ENCODE results near the gene HSPB7.

The HSPB7 gene

DNA sequence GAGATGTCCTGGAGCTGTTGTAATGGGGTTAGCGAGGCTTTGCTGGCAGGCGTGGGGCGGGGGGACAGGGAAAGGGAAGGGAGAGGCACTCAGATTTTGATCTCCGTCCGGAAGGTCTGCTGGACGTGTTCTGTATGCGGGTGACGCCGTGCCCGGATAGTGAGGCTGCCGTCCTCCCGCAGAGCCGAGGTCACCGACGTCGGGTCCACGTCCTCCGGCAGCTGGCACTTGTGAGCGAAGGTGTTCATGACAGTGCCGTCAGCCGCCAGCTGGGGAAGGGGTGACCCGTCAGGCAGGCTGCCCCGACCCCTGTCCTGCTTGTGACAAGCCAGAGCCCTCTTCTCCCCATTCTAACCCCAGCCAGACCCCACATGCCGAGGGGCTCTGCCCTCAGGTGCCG lies 2.4 kb downstream of the HSPB7 start:
- H3K4me3 ChIP-seq (ENCODE audit: insufficient read length, low read depth) = no peak overlapping the region
- TF ChIP-seq YY1 (IDR thresholded peaks at IDR 0.05; ENCODE audit: insufficient read depth, insufficient read length) (no peak), ZNF274 (IDR thresholded peaks at IDR 0.05; ENCODE audit: low read depth, low read length) (no peak), SUZ12 (IDR thresholded peaks at IDR 0.05; ENCODE audit: extremely low read depth, insufficient read depth, insufficient read length) (no peak)
- peaks cover 32% of the 10 kb centered on the region for H3K4me1 ChIP-seq (ENCODE audit: insufficient read depth, insufficient read length)
- no peak overlapping the region for H3K9ac ChIP-seq (ENCODE audit: insufficient read length, low read depth)
- no peaks in the 10 kb centered on the region for H3K36me3 ChIP-seq (ENCODE audit: insufficient read depth, insufficient read length, low read length)
- H3K27me3 ChIP-seq (ENCODE audit: insufficient read depth, insufficient read length) = no peaks in the 10 kb centered on the region
- no peak for DNase-seq (ENCODE audit: low read depth, low spot score)
- H3K9me3 ChIP-seq (ENCODE audit: insufficient read depth, low read length) = no peaks in the 10 kb centered on the region

DNA sequence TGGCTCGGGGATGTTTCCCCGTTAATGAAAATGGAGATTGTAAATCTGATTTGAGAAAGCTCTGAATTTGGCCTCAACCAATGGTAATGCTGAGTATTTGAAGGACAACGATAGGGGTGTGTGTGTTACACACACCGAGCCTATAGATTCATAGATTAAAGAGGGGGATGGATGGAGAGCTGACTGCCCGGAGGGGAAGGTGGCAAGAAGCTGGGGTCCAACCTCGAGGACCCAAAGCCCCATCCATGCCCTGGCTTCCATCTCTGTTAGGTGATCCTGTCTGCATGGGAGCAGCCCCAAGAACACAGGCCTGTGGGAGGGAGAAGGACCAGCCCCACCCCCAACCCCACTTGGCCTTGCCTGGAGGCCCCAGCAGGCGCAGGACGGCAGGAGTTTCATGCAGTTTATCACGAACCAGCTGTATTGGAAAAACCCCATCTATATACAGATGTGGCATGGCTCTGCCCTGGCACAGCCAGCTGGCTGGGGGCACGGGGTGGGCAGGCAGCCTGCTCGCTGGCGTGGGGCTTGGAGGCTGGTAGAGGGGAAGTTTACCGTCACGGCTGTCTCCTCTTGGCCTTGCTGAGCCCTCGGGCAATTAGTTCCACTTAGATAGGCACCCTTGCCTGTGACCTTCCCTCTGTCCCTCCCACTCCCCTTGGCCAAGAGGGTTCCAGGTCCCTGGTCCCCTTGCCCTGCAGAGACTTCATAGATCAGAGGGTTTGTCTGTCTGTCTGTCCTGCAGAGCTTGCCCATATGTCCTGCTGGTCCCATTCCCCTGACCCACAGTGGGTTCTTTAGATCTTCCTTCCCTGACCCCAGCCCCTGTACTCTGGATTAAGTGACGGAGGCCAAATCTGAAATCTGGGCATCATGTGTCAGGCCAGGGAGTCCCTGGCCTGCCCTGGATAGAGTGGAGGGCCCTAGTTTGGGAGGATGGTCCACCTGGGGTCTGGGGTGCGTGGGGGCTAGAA lies 3.0 kb downstream of the HSPB7 start:
- TF ChIP-seq SUZ12 (IDR thresholded peaks at IDR 0.05; ENCODE audit: extremely low read depth, insufficient read depth, insufficient read length) (no peak), YY1 (IDR thresholded peaks at IDR 0.05; ENCODE audit: insufficient read depth, insufficient read length) (no peak), ZNF274 (IDR thresholded peaks at IDR 0.05; ENCODE audit: low read depth, low read length) (no peak)
- H3K9ac ChIP-seq (ENCODE audit: insufficient read length, low read depth) = no peak overlapping the region
- no peaks in the 10 kb centered on the region for H3K36me3 ChIP-seq (ENCODE audit: insufficient read depth, insufficient read length, low read length)
- H3K9me3 ChIP-seq (ENCODE audit: insufficient read depth, low read length) = no peaks in the 10 kb centered on the region
- no peaks in the 10 kb centered on the region for H3K27me3 ChIP-seq (ENCODE audit: insufficient read depth, insufficient read length)
- H3K4me3 ChIP-seq (ENCODE audit: insufficient read length, low read depth) = no peak overlapping the region
- no peak for DNase-seq (ENCODE audit: low read depth, low spot score)
- H3K4me1 ChIP-seq (ENCODE audit: insufficient read depth, insufficient read length) = peaks cover 30% of the 10 kb centered on the region

DNA sequence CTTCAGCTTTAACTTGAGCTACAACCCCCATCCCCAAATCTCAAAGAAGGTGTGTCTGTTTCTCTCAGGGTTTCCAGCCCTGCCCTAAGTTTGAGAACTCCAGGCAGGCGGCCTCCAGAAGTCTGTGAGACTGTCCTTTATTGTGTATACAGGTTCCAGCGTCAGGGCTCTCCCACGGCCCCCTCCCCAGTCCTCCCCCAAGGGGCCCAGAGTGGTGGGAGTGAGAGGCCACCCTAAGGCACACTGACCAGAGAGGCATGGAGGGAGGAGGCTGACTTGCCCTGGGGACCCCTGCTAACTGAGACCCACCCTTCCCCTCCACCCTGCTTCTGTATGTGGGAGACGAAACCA lies 4.0 kb downstream of the HSPB7 start:
- no peak overlapping the region for H3K9ac ChIP-seq (ENCODE audit: insufficient read length, low read depth)
- H3K4me3 ChIP-seq (ENCODE audit: insufficient read length, low read depth) = no peak overlapping the region
- no peak for TF ChIP-seq SUZ12 (IDR thresholded peaks at IDR 0.05; ENCODE audit: extremely low read depth, insufficient read depth, insufficient read length)
- no peak for TF ChIP-seq YY1 (IDR thresholded peaks at IDR 0.05; ENCODE audit: insufficient read depth, insufficient read length)
- TF ChIP-seq ZNF274 (IDR thresholded peaks at IDR 0.05; ENCODE audit: low read depth, low read length) = no peak

DNA sequence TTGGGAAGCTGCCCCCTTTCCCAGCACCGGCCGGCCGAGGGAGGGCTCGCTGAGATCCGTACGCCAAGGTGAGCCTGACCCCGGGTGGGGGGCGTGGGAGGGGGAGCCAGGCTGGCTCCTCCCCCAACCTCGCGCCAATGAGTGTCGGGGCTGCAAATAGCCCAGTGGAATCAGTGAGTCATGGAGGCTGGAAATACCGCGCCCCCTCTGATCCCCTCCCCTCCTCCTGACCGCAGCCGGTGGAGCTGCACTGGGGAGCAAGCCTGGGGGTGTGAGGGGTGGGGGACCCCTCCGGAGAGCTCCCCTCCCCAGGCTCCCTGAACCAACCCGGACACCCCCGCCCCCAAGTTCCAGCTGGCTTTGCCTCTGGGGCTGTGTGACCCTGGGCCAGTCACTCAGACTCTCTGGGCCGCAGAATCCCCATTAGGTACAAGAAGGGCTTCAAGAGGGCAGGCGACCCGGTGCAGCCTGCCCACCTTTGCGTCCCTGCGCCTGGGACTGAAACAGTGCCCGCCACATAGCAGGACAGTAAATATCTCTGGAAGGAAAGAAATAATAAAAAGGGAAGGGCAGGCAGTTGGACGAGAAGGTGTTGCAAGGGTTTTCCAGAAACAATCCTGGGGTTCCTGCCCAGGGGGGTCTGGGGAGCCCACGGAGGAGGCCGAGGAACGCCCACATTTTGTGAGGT lies 4.5 kb downstream of the HSPB7 start:
- H3K9ac ChIP-seq (ENCODE audit: insufficient read length, low read depth) = no peak overlapping the region
- H3K36me3 ChIP-seq (ENCODE audit: insufficient read depth, insufficient read length, low read length) = no peaks in the 10 kb centered on the region
- H3K27me3 ChIP-seq (ENCODE audit: insufficient read depth, insufficient read length) = no peaks in the 10 kb centered on the region
- H3K4me3 ChIP-seq (ENCODE audit: insufficient read length, low read depth) = peak overlapping the region; percentile 1
- no peaks in the 10 kb centered on the region for H3K9me3 ChIP-seq (ENCODE audit: insufficient read depth, low read length)
- no peak for DNase-seq (ENCODE audit: low read depth, low spot score)
- TF ChIP-seq ZNF274 (IDR thresholded peaks at IDR 0.05; ENCODE audit: low read depth, low read length) = no peak
- H3K4me1 ChIP-seq (ENCODE audit: insufficient read depth, insufficient read length) = peaks cover 22% of the 10 kb centered on the region

More for the DNA sequence above, 4.0 kb downstream of the HSPB7 start:
- peaks cover 25% of the 10 kb centered on the region for H3K4me1 ChIP-seq (ENCODE audit: insufficient read depth, insufficient read length)
- H3K27me3 ChIP-seq (ENCODE audit: insufficient read depth, insufficient read length) = no peaks in the 10 kb centered on the region
- no peak for DNase-seq (ENCODE audit: low read depth, low spot score)
- H3K9me3 ChIP-seq (ENCODE audit: insufficient read depth, low read length) = no peaks in the 10 kb centered on the region
- H3K36me3 ChIP-seq (ENCODE audit: insufficient read depth, insufficient read length, low read length) = no peaks in the 10 kb centered on the region

DNA sequence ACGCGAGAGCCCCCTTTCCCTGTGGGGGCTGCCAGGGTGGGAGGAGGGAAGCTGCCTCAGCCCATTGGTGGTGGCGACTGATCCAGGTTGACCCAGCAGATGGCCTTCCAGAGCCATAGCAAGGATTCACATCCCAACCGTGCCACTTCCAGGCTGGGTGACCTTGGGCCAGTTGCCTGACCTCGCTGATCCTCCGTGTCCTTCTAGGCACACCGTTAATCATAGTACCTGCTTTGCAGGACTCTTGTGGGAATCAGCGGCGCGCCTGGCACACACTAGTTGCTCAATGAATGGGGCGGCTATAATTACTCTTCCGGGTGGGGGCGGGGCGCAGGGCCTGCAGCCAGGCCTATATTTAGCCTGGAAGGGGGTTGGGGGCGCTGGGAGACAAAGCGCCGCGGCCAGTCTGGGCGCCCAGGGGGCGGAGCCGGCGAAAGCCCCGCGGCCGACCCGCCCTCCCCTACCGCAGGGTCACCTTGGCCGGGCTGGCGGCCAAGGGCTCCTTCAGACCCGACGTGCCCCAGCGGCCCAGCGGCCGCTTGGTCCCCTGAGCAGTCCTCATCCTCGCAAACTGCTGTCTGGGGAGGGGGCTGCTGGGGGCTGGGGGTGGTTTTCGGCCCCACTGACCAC lies 5.1 kb downstream of the HSPB7 start:
- Histone ChIP-seq H3K36me3 (ENCODE audit: insufficient read depth, insufficient read length, low read length) (no peaks in the 10 kb centered on the region), H3K4me1 (ENCODE audit: insufficient read depth, insufficient read length) (peaks cover 19% of the 10 kb centered on the region), H3K27me3 (ENCODE audit: insufficient read depth, insufficient read length) (no peaks in the 10 kb centered on the region), H3K9me3 (ENCODE audit: insufficient read depth, low read length) (no peaks in the 10 kb centered on the region), H3K9ac (ENCODE audit: insufficient read length, low read depth) (peak overlapping the region; percentile 71), H3K4me3 (ENCODE audit: insufficient read length, low read depth) (peak overlapping the region; percentile 20)
- DNase-seq (ENCODE audit: low read depth, low spot score) = peak; percentile 49
- TF ChIP-seq YY1 (IDR thresholded peaks at IDR 0.05; ENCODE audit: insufficient read depth, insufficient read length) (no peak), ZNF274 (IDR thresholded peaks at IDR 0.05; ENCODE audit: low read depth, low read length) (no peak), SUZ12 (IDR thresholded peaks at IDR 0.05; ENCODE audit: extremely low read depth, insufficient read depth, insufficient read length) (no peak)

DNA sequence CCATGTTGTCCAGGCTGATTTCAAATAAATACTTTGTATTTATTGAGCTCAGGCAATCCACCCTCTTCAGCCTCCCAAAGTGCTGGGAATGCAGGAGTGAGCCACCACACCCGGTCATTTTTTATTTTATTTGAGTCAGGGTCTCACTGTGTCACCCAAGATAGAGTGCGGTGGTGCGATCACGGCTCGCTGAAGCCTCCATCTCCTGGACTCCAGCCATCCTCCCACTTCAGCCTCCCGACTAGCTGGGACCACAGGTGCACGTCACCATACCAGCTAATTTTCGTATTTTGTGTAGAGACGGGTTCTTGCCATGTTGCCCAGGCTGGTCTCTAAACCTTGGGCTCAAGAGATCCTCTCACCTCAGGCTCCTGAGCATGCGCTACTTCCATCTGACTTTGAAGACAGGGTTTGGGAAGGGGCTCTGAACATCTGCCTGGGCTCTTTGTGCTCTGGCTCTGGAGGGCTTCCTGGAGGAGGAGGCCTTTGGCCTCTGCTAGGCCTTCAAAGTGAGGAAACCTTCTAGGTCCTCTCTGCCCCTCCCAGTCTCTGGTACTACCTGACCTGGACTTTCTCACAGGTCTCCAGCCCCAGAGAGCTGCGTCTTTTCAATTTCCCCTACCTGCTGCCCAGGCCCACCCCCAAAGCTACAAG lies 5.8 kb downstream of the HSPB7 start:
- H3K36me3 ChIP-seq (ENCODE audit: insufficient read depth, insufficient read length, low read length) = no peaks in the 10 kb centered on the region
- H3K9me3 ChIP-seq (ENCODE audit: insufficient read depth, low read length) = no peaks in the 10 kb centered on the region
- H3K27me3 ChIP-seq (ENCODE audit: insufficient read depth, insufficient read length) = no peaks in the 10 kb centered on the region
- peak overlapping the region; percentile 71 for H3K9ac ChIP-seq (ENCODE audit: insufficient read length, low read depth)
- no peak overlapping the region for H3K4me3 ChIP-seq (ENCODE audit: insufficient read length, low read depth)
- no peak for TF ChIP-seq YY1 (IDR thresholded peaks at IDR 0.05; ENCODE audit: insufficient read depth, insufficient read length)
- no peak for TF ChIP-seq ZNF274 (IDR thresholded peaks at IDR 0.05; ENCODE audit: low read depth, low read length)
- no peak for TF ChIP-seq SUZ12 (IDR thresholded peaks at IDR 0.05; ENCODE audit: extremely low read depth, insufficient read depth, insufficient read length)
- H3K4me1 ChIP-seq (ENCODE audit: insufficient read depth, insufficient read length) = peaks cover 15% of the 10 kb centered on the region
- no peak for DNase-seq (ENCODE audit: low read depth, low spot score)
